AG04449 (cell line): ENCODE measurements around the gene GPANK1.

Experiments
- CTCF ChIA-PET: fragments of 350-600 bp; formaldehyde crosslinking; extraction: SDS; loops from one replicate; lab custom pipeline; 2021; ENCODE audit warnings: antibody characterized with exemption; lab: Yijun Ruan, JAX
- POLR2A ChIA-PET: fragments of 400-600, 350-600 bp; formaldehyde crosslinking; extraction: SDS; loops from one replicate; lab custom pipeline; 2020; ENCODE audit warnings: antibody characterized with exemption, inconsistent platforms; lab: Yijun Ruan, JAX
- DNase-seq: peaks from one replicate; pipeline ENCODE4 v3.0.0-alpha.2; 2010; ENCODE audit warnings: low read depth, low spot score
- H3K4me3 ChIP-seq: 2 replicates; pipeline ENCODE4 v1.5.1; 2011; ENCODE audit warnings: low read depth, mild to moderate bottlenecking, control low read depth, low read length
- TF ChIP-seq, protein P1 (sequence below): IDR thresholded peaks from one replicate; pipeline ENCODE4 v1.5.1; 2011; ENCODE audit warnings: mild to moderate bottlenecking, moderate library complexity, low read length, control low read depth, inconsistent platforms; ENCODE audit not compliant: insufficient read depth; ENCODE audit errors: missing control alignments

The GPANK1 gene

DNA sequence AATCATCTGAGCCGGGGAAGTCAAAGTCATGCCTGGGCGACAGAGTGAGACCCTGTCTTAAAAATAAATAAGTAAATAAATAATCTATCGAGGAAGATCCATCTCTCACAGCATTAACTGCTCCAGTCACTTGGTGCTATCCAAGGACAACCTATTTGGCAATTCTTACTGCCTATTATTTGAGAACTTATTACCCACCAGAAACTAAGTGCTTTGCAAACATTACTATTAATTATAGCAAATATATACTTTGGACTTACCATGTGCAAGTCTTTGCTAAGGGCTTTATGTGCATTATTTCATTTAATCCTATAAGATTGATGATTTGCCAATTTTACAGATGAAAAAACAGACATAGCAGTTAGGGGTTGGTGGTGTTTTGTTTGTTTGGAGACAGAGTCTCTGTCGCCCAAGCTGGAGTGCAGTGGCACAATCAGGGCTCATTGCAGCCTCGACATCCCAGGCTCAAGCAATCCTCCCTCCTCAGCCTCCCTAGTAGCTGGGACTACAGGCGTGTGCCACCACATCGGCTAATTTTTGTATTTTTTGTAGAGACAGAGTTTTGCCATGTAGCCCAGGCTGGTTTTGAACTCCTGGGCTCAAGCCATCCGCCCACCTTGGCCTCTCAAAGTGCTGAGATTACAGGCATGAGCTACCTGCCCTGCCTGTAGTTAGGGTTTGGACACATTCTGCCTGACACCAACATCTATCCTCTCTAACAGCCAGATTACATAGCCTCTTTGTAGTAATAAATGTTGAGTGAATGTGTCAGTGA lies 10.0 kb downstream of the GPANK1 start:
- TF ChIP-seq, protein P1, sequence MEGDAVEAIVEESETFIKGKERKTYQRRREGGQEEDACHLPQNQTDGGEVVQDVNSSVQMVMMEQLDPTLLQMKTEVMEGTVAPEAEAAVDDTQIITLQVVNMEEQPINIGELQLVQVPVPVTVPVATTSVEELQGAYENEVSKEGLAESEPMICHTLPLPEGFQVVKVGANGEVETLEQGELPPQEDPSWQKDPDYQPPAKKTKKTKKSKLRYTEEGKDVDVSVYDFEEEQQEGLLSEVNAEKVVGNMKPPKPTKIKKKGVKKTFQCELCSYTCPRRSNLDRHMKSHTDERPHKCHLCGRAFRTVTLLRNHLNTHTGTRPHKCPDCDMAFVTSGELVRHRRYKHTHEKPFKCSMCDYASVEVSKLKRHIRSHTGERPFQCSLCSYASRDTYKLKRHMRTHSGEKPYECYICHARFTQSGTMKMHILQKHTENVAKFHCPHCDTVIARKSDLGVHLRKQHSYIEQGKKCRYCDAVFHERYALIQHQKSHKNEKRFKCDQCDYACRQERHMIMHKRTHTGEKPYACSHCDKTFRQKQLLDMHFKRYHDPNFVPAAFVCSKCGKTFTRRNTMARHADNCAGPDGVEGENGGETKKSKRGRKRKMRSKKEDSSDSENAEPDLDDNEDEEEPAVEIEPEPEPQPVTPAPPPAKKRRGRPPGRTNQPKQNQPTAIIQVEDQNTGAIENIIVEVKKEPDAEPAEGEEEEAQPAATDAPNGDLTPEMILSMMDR: no peak
- POLR2A ChIA-PET: interaction anchor here (1.1 to 3.6 kb wide), 2 partner anchors 10 to 160 kb away, joined by 3 to 31 read pairs; partner anchors contain the start of genes CSNK2B and GPANK1
- CTCF ChIA-PET: interaction anchor here (0.6 to 3.9 kb wide), 3 partner anchors 9 to 1057 kb away, joined by 3 to 19 read pairs (median 6); partner anchors contain the start of gene GPANK1

GRCh38 chr6:31652925-31653724 lies 11.7 kb downstream of the GPANK1 start:
- no peak for DNase-seq
- POLR2A ChIA-PET: interaction anchor here (0.6 to 3.6 kb wide), 12 partner anchors 8 to 1607 kb away, joined by 3 to 31 read pairs (median 5); partner anchors contain the start of genes ATP6V1G2, C6orf47, CSNK2B and GPANK1
- peak overlapping the region; percentile 91 for H3K4me3 ChIP-seq
- CTCF ChIA-PET: interaction anchor here (0.7 to 3.9 kb wide), 5 partner anchors 8 to 72 kb away, joined by 3 to 19 read pairs (median 11); partner anchors contain the start of genes C6orf47 and GPANK1
- TF ChIP-seq, protein P1: no peak

More for the DNA sequence above, 10.0 kb downstream of the GPANK1 start:
- no peak for DNase-seq
- no peak overlapping the region for H3K4me3 ChIP-seq

DNA sequence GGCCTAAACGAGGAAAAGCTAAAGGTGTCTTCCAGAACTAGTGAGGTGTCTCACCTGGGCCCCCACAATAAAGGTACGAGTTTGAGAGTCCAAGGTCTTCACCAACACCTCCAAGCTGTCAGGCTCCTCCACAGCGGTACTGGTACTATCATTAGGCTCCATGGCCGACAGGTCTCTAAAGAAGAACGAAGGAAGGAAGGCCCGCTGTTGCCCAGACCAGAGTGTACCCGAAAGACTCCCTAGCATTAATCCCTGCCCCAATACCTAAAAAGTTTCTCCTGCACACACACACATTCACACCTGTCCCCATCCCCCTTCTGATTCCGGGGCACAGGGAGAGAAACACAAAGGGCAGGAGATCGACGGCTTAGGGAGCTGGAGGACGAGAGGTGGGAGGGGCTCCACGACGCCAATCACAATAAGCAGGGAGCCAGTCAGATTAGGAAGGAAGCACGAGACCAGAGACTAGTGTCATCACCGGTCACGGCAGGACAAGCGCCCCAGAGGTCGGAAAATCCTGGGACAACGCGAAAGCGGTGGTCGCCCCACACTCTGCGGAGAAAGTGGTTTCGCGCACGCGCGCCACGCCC lies 13.1 kb downstream of the GPANK1 start:
- peak overlapping the region; percentile 91 for H3K4me3 ChIP-seq
- DNase-seq: no peak
- POLR2A ChIA-PET: interaction anchor here (0.6 to 3.6 kb wide), 13 partner anchors 9 to 238 kb away, joined by 3 to 31 read pairs (median 4); partner anchors contain the start of genes C6orf47, CSNK2B, GPANK1 and HSPA1B
- CTCF ChIA-PET: interaction anchor here (1.1 to 3.9 kb wide), 5 partner anchors 9 to 105 kb away, joined by 3 to 19 read pairs (median 11); partner anchors contain the start of genes ATP6V1G2, C6orf47 and GPANK1
- TF ChIP-seq, protein P1: no peak

GRCh38 chr6:31645325-31645724 lies 19.5 kb downstream of the GPANK1 start:
- CTCF ChIA-PET: interaction anchor here (0.7 to 1.1 kb wide), 2 partner anchors 10 to 12 kb away, joined by 3 read pairs; no protein-coding TSS in a partner anchor

DNA sequence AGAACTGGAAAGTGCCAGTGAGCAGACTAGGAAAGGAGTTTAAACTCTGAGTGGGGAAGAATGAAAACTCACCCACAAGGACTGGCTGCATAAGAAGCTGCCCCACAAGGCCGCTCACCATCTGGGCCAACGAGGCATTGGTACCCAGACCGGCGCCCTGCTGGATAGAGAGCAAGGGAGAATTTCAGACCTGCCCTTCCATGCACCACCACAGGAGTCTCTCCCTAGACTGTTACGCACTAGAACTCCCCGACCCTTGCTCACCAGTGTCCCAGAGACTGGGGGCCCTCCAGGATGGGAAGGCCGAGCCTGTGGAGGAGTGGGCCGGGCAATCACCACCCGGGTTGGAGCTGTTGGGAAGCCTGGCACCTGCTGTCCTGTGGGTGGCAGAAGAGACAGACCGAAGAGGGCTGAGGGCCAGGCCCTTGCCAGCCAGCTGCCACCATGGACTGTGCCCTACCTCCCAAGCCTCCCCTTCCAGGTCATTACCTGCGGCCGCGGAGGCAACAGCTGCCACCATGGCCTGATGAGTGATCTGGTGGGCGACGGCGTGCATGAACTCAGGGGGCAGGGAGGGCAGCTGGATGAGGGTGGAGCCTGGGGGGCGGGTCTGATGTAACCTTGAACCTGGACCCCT lies 20.9 kb downstream of the GPANK1 start:
- H3K4me3 ChIP-seq: no peak overlapping the region
- TF ChIP-seq, protein P1: no peak
- ChIA-PET CTCF (interaction anchor here (0.9 to 1.5 kb wide), 2 partner anchors 17 to 20 kb away, joined by 3 to 4 read pairs; partner anchors contain the start of gene C6orf47), POLR2A (no interaction called here)
- no peak for DNase-seq

More at GRCh38 chr6:31645325-31645724, 19.5 kb downstream of the GPANK1 start:
- TF ChIP-seq, protein P1: no peak
- H3K4me3 ChIP-seq: no peak overlapping the region
- DNase-seq: no peak
- POLR2A ChIA-PET: interaction anchor here (0.6 kb wide), 1 partner anchor 11 kb away, joined by 3 read pairs; no protein-coding TSS in a partner anchor
